ENCODE data around the gene CNOT11. TPM values are rescaled to one million over a fixed set of nuclear protein-coding genes. Genes with fewer than 3 reads are reported as not detected.

Gene CNOT11
- total and polyA plus RNA-seq, 2 donors (not counting 1 experiment from before 2014, with no cell fraction given), result 37.6 to 46.3 TPM

GRCh38 chr2:101299604-101300003, 46.9 kb downstream of the CNOT11 start:
- H3K4me3 Mint-ChIP-seq, result no peak overlapping the region
- H3K79me2 ChIP-seq (ENCODE audit: control insufficient read depth, insufficient read depth, low read length), result peaks cover 83% of the 10 kb centered on the region
- H3K9me3 ChIP-seq (ENCODE audit: control extremely low read depth in 1 of 3, control insufficient read depth in 2 of 3, insufficient read depth in 1 of 3, low read length in 2 of 3), result no peaks in the 10 kb centered on the region
- no peaks in the 10 kb centered on the region for H3K9me3 Mint-ChIP-seq (ENCODE audit: insufficient read depth)
- ATAC-seq (ENCODE audit: low read depth), result no peak
- H3K27me3 ChIP-seq (replicated peaks in 1 of 4; ENCODE audit: control extremely low read depth in 1 of 4, control insufficient read depth in 3 of 4, insufficient read depth in 4 of 4, low read length in 3 of 4), result no peaks in the 10 kb centered on the region
- DNase-seq, result no peak
- peaks cover 45% of the 10 kb centered on the region for H3K4me1 Mint-ChIP-seq
- peaks cover 72% of the 10 kb centered on the region for H4K20me1 ChIP-seq (ENCODE audit: control insufficient read depth, insufficient read depth, low read length, poor library complexity, severe bottlenecking)
- no peak overlapping the region for H3K27ac ChIP-seq (ENCODE audit: low read length in 2 of 2)
- CTCF ChIA-PET, result interaction anchor here (1.8 kb wide), 1 partner anchor 18 kb away, joined by 4 read pairs; no protein-coding TSS in a partner anchor
- no peaks in the 10 kb centered on the region for H3K27me3 Mint-ChIP-seq
- no peak overlapping the region for H3K9ac ChIP-seq (ENCODE audit: low read length)
- WGBS (ENCODE audit: insufficient coverage), result 96% methylated on average over 3 of the region's 6 CpGs
- no peak overlapping the region for H3K4me3 ChIP-seq (ENCODE audit: control extremely low read depth in 1 of 5, extremely low read depth in 1 of 5, insufficient read depth in 1 of 5, low read depth in 2 of 5, low read length in 4 of 5)
- no peak for TF ChIP-seq EZH2 (IDR thresholded peaks at IDR 0.05; ENCODE audit: borderline replicate concordance, insufficient read depth, low read depth, low read length, poor library complexity, severe bottlenecking)
- TF ChIP-seq, protein P1, sequence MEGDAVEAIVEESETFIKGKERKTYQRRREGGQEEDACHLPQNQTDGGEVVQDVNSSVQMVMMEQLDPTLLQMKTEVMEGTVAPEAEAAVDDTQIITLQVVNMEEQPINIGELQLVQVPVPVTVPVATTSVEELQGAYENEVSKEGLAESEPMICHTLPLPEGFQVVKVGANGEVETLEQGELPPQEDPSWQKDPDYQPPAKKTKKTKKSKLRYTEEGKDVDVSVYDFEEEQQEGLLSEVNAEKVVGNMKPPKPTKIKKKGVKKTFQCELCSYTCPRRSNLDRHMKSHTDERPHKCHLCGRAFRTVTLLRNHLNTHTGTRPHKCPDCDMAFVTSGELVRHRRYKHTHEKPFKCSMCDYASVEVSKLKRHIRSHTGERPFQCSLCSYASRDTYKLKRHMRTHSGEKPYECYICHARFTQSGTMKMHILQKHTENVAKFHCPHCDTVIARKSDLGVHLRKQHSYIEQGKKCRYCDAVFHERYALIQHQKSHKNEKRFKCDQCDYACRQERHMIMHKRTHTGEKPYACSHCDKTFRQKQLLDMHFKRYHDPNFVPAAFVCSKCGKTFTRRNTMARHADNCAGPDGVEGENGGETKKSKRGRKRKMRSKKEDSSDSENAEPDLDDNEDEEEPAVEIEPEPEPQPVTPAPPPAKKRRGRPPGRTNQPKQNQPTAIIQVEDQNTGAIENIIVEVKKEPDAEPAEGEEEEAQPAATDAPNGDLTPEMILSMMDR (IDR thresholded peaks at IDR 0.05), result no peak
- intact Hi-C loops (cut with micrococcal nuclease), result no loop called here
- H3K36me3 ChIP-seq (replicated peaks in 1 of 2; ENCODE audit: control extremely low read depth in 1 of 2, control insufficient read depth in 1 of 2, extremely low read depth in 1 of 2, insufficient read depth in 2 of 2, low read length in 1 of 2), result peaks cover 3 to 7% of the 10 kb centered on the region in 2 experiments
- POLR2A ChIA-PET, result no interaction called here
- H2AFZ ChIP-seq (ENCODE audit: insufficient read depth, low read depth, low read length, poor library complexity, severe bottlenecking), result no peak overlapping the region
- no peak overlapping the region for H3K27ac Mint-ChIP-seq
- no peak overlapping the region for H3K4me2 ChIP-seq (replicated peaks; ENCODE audit: low read depth, low read length, poor library complexity, severe bottlenecking)
- peaks cover 8 to 13% of the 10 kb centered on the region in 2 donors for H3K4me1 ChIP-seq (ENCODE audit: control insufficient read depth in 2 of 2, insufficient read depth in 2 of 2, low read length in 2 of 2)

DNA sequence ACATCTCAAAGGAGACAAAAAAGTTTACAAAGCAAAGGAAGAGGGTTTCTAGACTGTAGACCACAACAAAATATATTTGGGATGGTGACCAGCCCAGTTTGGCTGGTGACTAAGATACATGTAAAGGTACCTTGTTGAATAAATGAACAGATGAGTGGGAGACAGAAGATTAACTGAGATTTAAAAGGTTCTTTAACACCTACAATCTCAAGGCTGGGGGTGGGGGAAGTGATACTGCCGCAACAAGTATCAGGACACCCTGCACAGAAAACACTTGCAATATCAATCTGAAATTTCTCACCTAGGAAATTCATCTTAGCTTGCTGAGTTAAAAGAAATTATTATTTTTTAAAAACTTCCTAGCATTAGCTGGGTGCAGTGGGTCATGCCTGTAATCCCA, 47.5 kb downstream of the CNOT11 start:
- H3K4me2 ChIP-seq (replicated peaks; ENCODE audit: low read depth, low read length, poor library complexity, severe bottlenecking), result no peak overlapping the region
- no peak overlapping the region for H3K27ac Mint-ChIP-seq
- no peaks in the 10 kb centered on the region for H3K9me3 ChIP-seq (ENCODE audit: control extremely low read depth in 1 of 3, control insufficient read depth in 2 of 3, insufficient read depth in 1 of 3, low read length in 2 of 3)
- no peak overlapping the region for H2AFZ ChIP-seq (ENCODE audit: insufficient read depth, low read depth, low read length, poor library complexity, severe bottlenecking)
- TF ChIP-seq EZH2 (IDR thresholded peaks at IDR 0.05; ENCODE audit: borderline replicate concordance, insufficient read depth, low read depth, low read length, poor library complexity, severe bottlenecking), result no peak
- peaks cover 0 to 2% of the 10 kb centered on the region in 2 experiments for H3K36me3 ChIP-seq (replicated peaks in 1 of 2; ENCODE audit: control extremely low read depth in 1 of 2, control insufficient read depth in 1 of 2, extremely low read depth in 1 of 2, insufficient read depth in 2 of 2, low read length in 1 of 2)
- H3K4me3 ChIP-seq (ENCODE audit: control extremely low read depth in 1 of 5, extremely low read depth in 1 of 5, insufficient read depth in 1 of 5, low read depth in 2 of 5, low read length in 4 of 5), result no peak overlapping the region
- no CpG with 5 or more reads among the region's 1 CpG for WGBS (ENCODE audit: insufficient coverage)
- intact Hi-C loops (cut with micrococcal nuclease), result no loop called here
- no peak overlapping the region for H3K9ac ChIP-seq (ENCODE audit: low read length)
- no peaks in the 10 kb centered on the region for H3K9me3 Mint-ChIP-seq (ENCODE audit: insufficient read depth)
- H4K20me1 ChIP-seq (ENCODE audit: control insufficient read depth, insufficient read depth, low read length, poor library complexity, severe bottlenecking), result peaks cover 72% of the 10 kb centered on the region
- H3K27me3 Mint-ChIP-seq, result no peaks in the 10 kb centered on the region
- ChIA-PET POLR2A (no interaction called here), CTCF (interaction anchor here (1.8 kb wide), 1 partner anchor 19 kb away, joined by 4 read pairs; no protein-coding TSS in a partner anchor)
- H3K4me1 Mint-ChIP-seq, result peaks cover 50% of the 10 kb centered on the region
- H3K27ac ChIP-seq (ENCODE audit: low read length in 2 of 2), result no peak overlapping the region
- DNase-seq (no peak), ATAC-seq (ENCODE audit: low read depth) (no peak)
- H3K79me2 ChIP-seq (ENCODE audit: control insufficient read depth, insufficient read depth, low read length), result peaks cover 87% of the 10 kb centered on the region
- H3K27me3 ChIP-seq (replicated peaks in 1 of 4; ENCODE audit: control extremely low read depth in 1 of 4, control insufficient read depth in 3 of 4, insufficient read depth in 4 of 4, low read length in 3 of 4), result no peaks in the 10 kb centered on the region
- peaks cover 8 to 16% of the 10 kb centered on the region in 2 donors for H3K4me1 ChIP-seq (ENCODE audit: control insufficient read depth in 2 of 2, insufficient read depth in 2 of 2, low read length in 2 of 2)
- no peak overlapping the region for H3K4me3 Mint-ChIP-seq
